Muscle of leg (tissue), 11 donors: ENCODE measurements around the gene UVRAG. TPM values are rescaled to one million over a fixed set of nuclear protein-coding genes. Genes with fewer than 3 reads are reported as not detected.
"Not testable (repeated sequence)": the region's sequence is repeated elsewhere in the genome, so short reads cannot be mapped to it uniquely, and the experiment has no call there.

Experiments
- DNase-seq: peaks from one replicate; pipeline ENCODE4 v3.0.0; 2013
- H3K27ac ChIP-seq: one replicate; pipeline ENCODE4 v1.5.1; 2013; ENCODE audit warnings: mild to moderate bottlenecking, low read length, control low read depth
- H3K27me3 ChIP-seq: one replicate; pipeline ENCODE4 v1.6.1; 2013; ENCODE audit warnings: low read length; ENCODE audit not compliant: control insufficient read depth, insufficient read depth
- H3K36me3 ChIP-seq: one replicate; pipeline ENCODE4 v1.6.1; 2013; ENCODE audit warnings: low read length; ENCODE audit not compliant: control insufficient read depth, insufficient read depth
- H3K4me1 ChIP-seq: one replicate; pipeline ENCODE4 v1.6.1; 2013; ENCODE audit warnings: low read length; ENCODE audit not compliant: control insufficient read depth, insufficient read depth
- H3K4me3 ChIP-seq: one replicate; pipeline ENCODE4 v1.5.1; 2013; ENCODE audit warnings: low read length, control low read depth
- H3K9me3 ChIP-seq: replicated peaks from 2 replicates; pipeline ENCODE4 v1.6.1; 2013; ENCODE audit warnings: low read depth, low read length; ENCODE audit not compliant: control insufficient read depth
- WGBS: methylation state at CpG from one replicate; pipeline ENCODE4 v1.1.5; 2013; ENCODE audit warnings: missing lambda C conversion rate; ENCODE audit not compliant: insufficient coverage; 5-methylcytosine and 5-hydroxymethylcytosine counted together
- polyA plus RNA-seq, 8 donors: library from polyadenylated mRNA; unstranded; fragments of 120-200 nt; gene quantifications; one replicate each; pipeline versions ENCODE4 v1.2.1 to v1.2.3, GENCODE V29; 2013; ENCODE audit warnings: inconsistent platforms in 1 of 8, low replicate concordance in 1 of 8; ENCODE audit not compliant: insufficient read length in 8 of 8, insufficient read depth in 1 of 8
- total RNA-seq: library from RNA; stranded (reverse); fragments of 120-200 nt; gene quantifications from one replicate; pipeline ENCODE4 v1.2.4, GENCODE V29; 2013

Gene UVRAG
- total and polyA plus RNA-seq, 9 donors, result 8.1 to 10.2 (median 9.1) TPM

- H3K27me3 ChIP-seq, result no peaks in the 10 kb centered on the region
- H3K4me3 ChIP-seq, result no peak overlapping the region
- no peak overlapping the region for H3K27ac ChIP-seq
- DNase-seq, result no peak
- H3K36me3 ChIP-seq, result peaks cover 2% of the 10 kb centered on the region
- peaks cover 2% of the 10 kb centered on the region for H3K4me1 ChIP-seq
- H3K9me3 ChIP-seq, result no peaks in the 10 kb centered on the region
Observed at GRCh38 chr11:76069001-76069400, 254.0 kb downstream of the UVRAG start.

- H3K27ac ChIP-seq, result no peak overlapping the region
Observed at GRCh38 chr11:76071090-76071489, 256.1 kb downstream of the UVRAG start.

GRCh38 chr11:76073724-76074123 is 258.7 kb downstream of the UVRAG start:
- H3K4me1 ChIP-seq, result peaks cover 9% of the 10 kb centered on the region
- H3K4me3 ChIP-seq, result no peak overlapping the region
- H3K36me3 ChIP-seq, result no peaks in the 10 kb centered on the region
- no CpG with 5 or more reads among the region's 1 CpG for WGBS
- peak overlapping the region; percentile 42 for H3K27ac ChIP-seq
- no peaks in the 10 kb centered on the region for H3K9me3 ChIP-seq
- peak; percentile 94 for DNase-seq
- no peaks in the 10 kb centered on the region for H3K27me3 ChIP-seq

More at GRCh38 chr11:76071090-76071489, 256.1 kb downstream of the UVRAG start:
- Histone ChIP-seq H3K27me3 (no peaks in the 10 kb centered on the region), H3K36me3 (peaks cover 2% of the 10 kb centered on the region), H3K4me1 (peaks cover 9% of the 10 kb centered on the region), H3K4me3 (no peak overlapping the region), H3K9me3 (no peaks in the 10 kb centered on the region)
- no peak for DNase-seq

- H3K4me3 ChIP-seq, result no peak overlapping the region
- H3K36me3 ChIP-seq, result no peaks in the 10 kb centered on the region
- peaks cover 9% of the 10 kb centered on the region for H3K4me1 ChIP-seq
- H3K27ac ChIP-seq, result peak overlapping the region; percentile 42
- 0% methylated on average over 1 of the region's 1 CpG for WGBS
- peak; percentile 80 for DNase-seq
- H3K9me3 ChIP-seq, result no peaks in the 10 kb centered on the region
- H3K27me3 ChIP-seq, result no peaks in the 10 kb centered on the region
Observed at GRCh38 chr11:76074148-76075095, 259.4 kb downstream of the UVRAG start.

DNA sequence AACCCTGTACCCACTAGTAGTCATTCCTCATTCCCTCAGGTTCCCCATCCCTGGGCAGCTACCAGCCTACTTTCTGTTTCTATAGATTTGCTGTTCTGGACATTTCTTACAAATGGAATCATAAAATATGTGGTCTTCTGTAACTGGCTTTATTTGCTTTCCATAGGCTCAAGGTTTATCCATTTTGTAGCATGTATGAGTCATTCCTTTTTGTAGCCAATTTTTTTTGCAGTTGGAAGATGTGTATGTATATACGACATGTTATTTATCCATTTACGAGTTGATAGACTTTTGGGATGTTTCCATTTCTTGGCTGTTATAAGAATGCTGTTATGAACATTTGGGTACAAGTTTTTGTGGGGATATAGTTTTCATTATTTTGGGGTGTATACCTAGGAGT is 260.7 kb downstream of the UVRAG start:
- no peak overlapping the region for H3K27ac ChIP-seq
- H3K36me3 ChIP-seq, result no peaks in the 10 kb centered on the region
- peaks cover 9% of the 10 kb centered on the region for H3K4me1 ChIP-seq
- H3K9me3 ChIP-seq, result no peaks in the 10 kb centered on the region
- H3K4me3 ChIP-seq, result no peak overlapping the region
- no peaks in the 10 kb centered on the region for H3K27me3 ChIP-seq
- WGBS, result no CpG with 5 or more reads among the region's 2 CpGs
- DNase-seq, result peak; percentile 56

- 83% methylated on average over 1 of the region's 4 CpGs for WGBS
- not testable (repeated sequence) for H3K4me1 ChIP-seq
Observed at GRCh38 chr11:76076253-76076652, 261.2 kb downstream of the UVRAG start.

DNA sequence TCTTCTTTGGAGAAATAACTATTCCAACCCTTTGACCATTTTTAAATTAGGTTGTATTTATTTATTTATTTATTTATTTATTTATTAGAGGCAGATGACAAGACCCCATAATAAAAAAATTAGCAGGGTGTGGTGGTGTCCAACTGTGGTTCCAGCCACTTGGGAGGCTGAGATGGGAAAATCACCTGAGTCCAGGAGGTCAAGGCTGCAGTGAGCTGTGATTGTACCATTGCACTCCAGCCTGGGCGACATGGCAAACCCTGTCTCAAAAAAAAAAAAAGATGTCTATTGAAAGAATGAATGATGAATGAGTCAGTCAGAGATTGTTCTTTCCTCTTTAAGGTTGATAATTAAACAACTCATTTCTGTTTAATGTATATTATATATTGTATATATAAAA is 261.7 kb downstream of the UVRAG start:
- H3K27ac ChIP-seq, result no peak overlapping the region
- DNase-seq, result no peak
- H3K36me3 ChIP-seq, result no peaks in the 10 kb centered on the region
- H3K9me3 ChIP-seq, result no peaks in the 10 kb centered on the region
- WGBS, result no CpG with 5 or more reads among the region's 1 CpG
- no peaks in the 10 kb centered on the region for H3K27me3 ChIP-seq
- H3K4me3 ChIP-seq, result no peak overlapping the region
- H3K4me1 ChIP-seq, result peaks cover 9% of the 10 kb centered on the region

More at GRCh38 chr11:76076253-76076652, 261.2 kb downstream of the UVRAG start:
- DNase-seq, H3K27me3 ChIP-seq, H3K9me3 ChIP-seq, H3K4me3 ChIP-seq, H3K36me3 ChIP-seq, H3K27ac ChIP-seq: not testable (repeated sequence)

DNA sequence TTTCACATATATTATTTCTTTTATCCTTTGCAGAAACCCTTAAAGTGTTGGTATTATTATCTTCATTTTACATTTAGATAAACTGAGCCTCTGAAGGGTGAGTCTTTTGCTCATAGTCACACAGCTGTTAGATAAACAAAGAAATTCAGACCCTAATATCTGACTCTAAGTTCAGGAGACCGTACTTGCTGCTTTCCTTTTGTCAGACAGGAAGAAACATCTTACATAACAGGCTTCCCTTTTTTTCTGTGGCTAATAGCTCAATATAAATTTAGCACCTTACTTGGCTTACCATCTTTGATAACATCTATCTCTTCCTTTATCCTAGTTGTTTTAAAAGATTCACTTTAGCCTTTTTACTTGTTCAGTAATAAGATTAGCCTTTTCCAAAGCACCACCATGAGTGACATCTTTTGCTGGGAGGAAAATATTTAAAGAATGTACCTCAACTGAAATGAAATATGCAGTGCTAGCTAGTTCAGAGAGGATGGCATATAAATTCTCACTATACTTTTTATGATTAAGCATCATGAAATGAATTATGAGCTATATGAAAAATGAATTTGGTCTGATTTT is 262.7 kb downstream of the UVRAG start:
- H3K9me3 ChIP-seq, result no peaks in the 10 kb centered on the region
- H3K36me3 ChIP-seq, result no peaks in the 10 kb centered on the region
- H3K4me1 ChIP-seq, result peaks cover 9% of the 10 kb centered on the region
- no peaks in the 10 kb centered on the region for H3K27me3 ChIP-seq
- no peak overlapping the region for H3K4me3 ChIP-seq
- WGBS, result no CpG with 5 or more reads among the region's 1 CpG
- DNase-seq, result peak; percentile 17
- H3K27ac ChIP-seq, result no peak overlapping the region

- DNase-seq, H3K27ac ChIP-seq, H3K4me1 ChIP-seq, H3K4me3 ChIP-seq, H3K27me3 ChIP-seq, H3K9me3 ChIP-seq, H3K36me3 ChIP-seq: not testable (repeated sequence)
- no CpG with 5 or more reads among the region's 5 CpGs for WGBS
Observed at GRCh38 chr11:76081084-76081483, 266.1 kb downstream of the UVRAG start.

GRCh38 chr11:76083563-76084451 is 268.8 kb downstream of the UVRAG start:
- Histone ChIP-seq H3K9me3 (no peaks in the 10 kb centered on the region), H3K4me1 (no peaks in the 10 kb centered on the region), H3K27me3 (no peaks in the 10 kb centered on the region), H3K27ac (peak overlapping the region; percentile 20), H3K4me3 (no peak overlapping the region), H3K36me3 (no peaks in the 10 kb centered on the region)
- no peak for DNase-seq
- WGBS, result 71% methylated on average over 1 of the region's 7 CpGs
